ENCODE results near the gene RABGEF1.

DNA sequence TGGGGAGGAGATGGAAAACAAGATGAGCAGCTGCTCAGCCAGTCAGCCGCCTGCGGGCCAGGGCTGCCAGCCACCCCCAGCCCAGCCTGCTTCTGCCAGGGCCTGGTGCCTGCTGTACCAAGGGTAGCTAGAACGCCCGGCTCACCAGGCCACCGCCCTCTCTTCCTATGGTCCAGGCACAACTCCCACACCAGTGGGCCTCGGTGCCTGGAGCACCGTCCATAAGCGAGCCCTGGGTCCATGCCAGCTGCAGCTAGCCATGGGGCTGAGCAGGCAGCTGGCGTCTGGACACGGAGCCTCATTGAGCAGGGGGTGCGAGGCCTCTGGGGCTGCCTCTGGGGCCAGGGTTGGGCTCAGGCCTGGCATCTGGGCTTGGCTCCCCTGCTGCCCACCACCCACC is 8.5 kb upstream of the RABGEF1 start:
- TF ChIP-seq, protein P1, sequence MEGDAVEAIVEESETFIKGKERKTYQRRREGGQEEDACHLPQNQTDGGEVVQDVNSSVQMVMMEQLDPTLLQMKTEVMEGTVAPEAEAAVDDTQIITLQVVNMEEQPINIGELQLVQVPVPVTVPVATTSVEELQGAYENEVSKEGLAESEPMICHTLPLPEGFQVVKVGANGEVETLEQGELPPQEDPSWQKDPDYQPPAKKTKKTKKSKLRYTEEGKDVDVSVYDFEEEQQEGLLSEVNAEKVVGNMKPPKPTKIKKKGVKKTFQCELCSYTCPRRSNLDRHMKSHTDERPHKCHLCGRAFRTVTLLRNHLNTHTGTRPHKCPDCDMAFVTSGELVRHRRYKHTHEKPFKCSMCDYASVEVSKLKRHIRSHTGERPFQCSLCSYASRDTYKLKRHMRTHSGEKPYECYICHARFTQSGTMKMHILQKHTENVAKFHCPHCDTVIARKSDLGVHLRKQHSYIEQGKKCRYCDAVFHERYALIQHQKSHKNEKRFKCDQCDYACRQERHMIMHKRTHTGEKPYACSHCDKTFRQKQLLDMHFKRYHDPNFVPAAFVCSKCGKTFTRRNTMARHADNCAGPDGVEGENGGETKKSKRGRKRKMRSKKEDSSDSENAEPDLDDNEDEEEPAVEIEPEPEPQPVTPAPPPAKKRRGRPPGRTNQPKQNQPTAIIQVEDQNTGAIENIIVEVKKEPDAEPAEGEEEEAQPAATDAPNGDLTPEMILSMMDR (conservative IDR thresholded peaks at IDR 0.05) = no peak
- TF ChIP-seq EZH2 (IDR thresholded peaks at IDR 0.05; ENCODE audit: low read depth) = no peak

Data from PC-9 (cell line).